ENCODE data around the gene ZSCAN22.

ZSCAN22 gene

DNA sequence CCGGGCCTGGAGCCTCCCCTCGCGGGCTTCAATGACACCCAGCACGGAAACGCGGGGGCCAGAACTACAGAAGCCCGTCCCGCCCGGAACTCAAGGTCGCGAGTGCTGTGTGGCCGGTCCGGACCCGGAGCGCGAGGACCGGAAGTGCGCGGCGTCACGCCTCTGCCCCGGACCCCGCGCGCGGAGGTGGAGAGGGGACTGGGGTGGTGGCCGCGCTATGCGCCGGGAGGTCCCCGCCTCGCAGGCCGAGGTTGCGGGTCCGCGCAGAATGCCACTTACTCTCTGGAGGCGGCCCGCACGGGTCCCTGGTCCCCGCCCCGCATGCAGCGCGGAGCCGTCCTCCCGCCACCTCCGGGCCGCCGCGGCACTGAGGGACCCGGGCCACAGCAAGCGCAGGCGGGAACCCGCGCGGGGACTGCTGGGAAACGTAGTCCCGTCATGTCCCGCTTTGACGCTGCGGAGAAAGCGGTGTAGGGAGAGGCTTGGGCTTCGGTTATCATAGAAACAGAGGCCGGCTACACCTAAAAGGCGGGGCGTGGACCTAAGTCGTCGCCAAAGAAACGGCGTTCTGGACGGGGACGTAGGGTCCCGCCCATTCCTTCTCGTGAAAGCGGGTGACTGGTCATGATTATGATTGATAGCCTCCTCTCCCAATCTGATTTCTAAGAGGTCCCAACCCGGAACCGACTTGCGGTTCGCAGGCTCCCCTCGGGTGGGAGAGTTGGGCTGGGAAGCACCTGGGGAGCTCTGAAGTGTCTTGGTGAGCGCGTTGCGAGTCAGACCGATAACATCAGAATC lies 54.1 kb downstream of the ZSCAN22 start, which contains the start of gene ZNF837:
TSS of gene ZNF837 (minus strand) at position 369 of the 798 bp plus-strand sequence. CDS start 11,698 bp downstream, outside the sequence.
- under 1% methylated on average over 83 of the region's 83 CpGs for WGBS
- Histone ChIP-seq H3K27me3 (ENCODE audit: insufficient read depth, low read length) (no peaks in the 10 kb centered on the region), H3K9ac (ENCODE audit: low read depth, low read length) (peak within 1 kb of the TSS; percentile 88), H3K27ac (ENCODE audit: low read depth, low read length) (peak within 1 kb of the TSS; percentile 86), H3K4me3 (ENCODE audit: low read length) (peak within 1 kb of the TSS; percentile 91), H3K9me3 (ENCODE audit: insufficient read depth, low read depth, low read length) (no peaks in the 10 kb centered on the region), H3K4me1 (ENCODE audit: insufficient read depth, low read length) (peaks cover 7% of the 10 kb centered on the region), H3K36me3 (ENCODE audit: insufficient read depth, low read length) (no peaks in the 10 kb centered on the region)

GRCh38 chr19:58381460-58382212 lies 54.8 kb downstream of the ZSCAN22 start:
- Histone ChIP-seq H3K4me3 (ENCODE audit: low read length) (peak overlapping the region; percentile 91), H3K36me3 (ENCODE audit: insufficient read depth, low read length) (no peaks in the 10 kb centered on the region), H3K4me1 (ENCODE audit: insufficient read depth, low read length) (peaks cover 9% of the 10 kb centered on the region), H3K27me3 (ENCODE audit: insufficient read depth, low read length) (no peaks in the 10 kb centered on the region), H3K9me3 (ENCODE audit: insufficient read depth, low read depth, low read length) (no peaks in the 10 kb centered on the region), H3K9ac (ENCODE audit: low read depth, low read length) (0 out of 2 replicates have a peak overlapping the region, but pooled peaks have one; percentile 7), H3K27ac (ENCODE audit: low read depth, low read length) (no peak overlapping the region)
- 44% methylated on average over 26 of the region's 26 CpGs for WGBS

DNA sequence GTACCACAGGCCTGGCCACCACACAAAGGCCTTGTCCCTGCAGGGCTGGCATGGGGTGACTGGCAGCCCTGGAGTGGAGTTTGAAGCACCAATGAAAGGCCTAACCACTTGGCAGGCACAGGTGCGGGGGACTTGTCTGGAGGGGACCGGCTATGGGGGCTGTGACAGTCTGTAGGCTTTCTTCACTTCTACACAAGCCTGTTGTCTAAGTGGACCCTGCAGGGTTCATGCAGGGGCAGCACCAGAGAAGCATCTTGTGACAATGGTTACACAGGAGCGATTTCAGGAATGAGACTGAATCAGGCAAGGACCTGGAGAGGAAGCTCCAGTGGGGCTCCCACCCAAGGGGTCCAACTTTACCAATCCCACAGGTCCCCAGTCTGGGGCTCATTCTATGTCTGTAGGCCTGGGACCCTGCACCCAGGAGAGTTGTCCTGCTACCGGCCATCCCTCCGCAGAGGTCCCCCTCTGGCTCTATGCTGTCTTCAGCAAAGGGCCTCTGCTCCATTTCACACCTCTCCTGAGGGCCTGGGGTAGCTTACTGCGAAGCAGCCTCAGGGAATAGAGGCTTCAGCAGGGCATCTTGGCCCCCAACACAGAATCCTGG lies 56.3 kb downstream of the ZSCAN22 start:
- Histone ChIP-seq H3K9ac (ENCODE audit: low read depth, low read length) (no peak overlapping the region), H3K4me3 (ENCODE audit: low read length) (no peak overlapping the region), H3K4me1 (ENCODE audit: insufficient read depth, low read length) (peaks cover 12% of the 10 kb centered on the region), H3K36me3 (ENCODE audit: insufficient read depth, low read length) (peaks cover 2% of the 10 kb centered on the region), H3K27me3 (ENCODE audit: insufficient read depth, low read length) (no peaks in the 10 kb centered on the region), H3K27ac (ENCODE audit: low read depth, low read length) (no peak overlapping the region), H3K9me3 (ENCODE audit: insufficient read depth, low read depth, low read length) (no peaks in the 10 kb centered on the region)
- 87% methylated on average over 6 of the region's 6 CpGs for WGBS

DNA sequence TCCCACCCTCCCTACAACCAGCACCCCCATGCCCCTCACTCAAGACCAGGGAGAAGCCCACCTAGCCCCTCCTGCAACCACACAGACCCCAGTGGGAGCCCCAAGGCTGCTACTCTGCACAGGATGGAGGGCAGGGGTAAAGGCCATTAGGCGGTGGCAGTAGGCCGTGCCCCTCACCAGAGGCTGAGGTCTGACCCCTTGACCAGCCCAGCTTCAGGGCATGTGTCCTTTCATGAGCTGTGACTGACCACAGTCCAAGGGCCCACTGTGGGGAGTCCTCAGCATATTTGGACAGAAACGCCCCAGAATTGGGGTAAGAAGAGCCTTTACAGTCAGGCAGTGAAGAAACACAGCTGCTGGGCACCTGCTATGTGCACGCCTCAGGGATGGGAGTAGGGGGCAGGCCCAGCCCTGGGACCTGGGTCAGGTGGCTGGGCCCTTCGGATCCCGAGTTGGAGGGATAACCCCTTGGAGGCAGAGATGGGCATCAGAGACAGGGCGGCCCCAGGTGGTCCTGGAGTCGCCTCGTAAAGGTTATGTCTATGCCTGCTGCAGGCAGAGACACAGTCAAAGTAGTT lies 58.6 kb downstream of the ZSCAN22 start:
- H3K4me1 ChIP-seq (ENCODE audit: insufficient read depth, low read length): peaks cover 15% of the 10 kb centered on the region
- H3K9ac ChIP-seq (ENCODE audit: low read depth, low read length): peak overlapping the region; percentile 99
- peak overlapping the region; percentile 80 for H3K4me3 ChIP-seq (ENCODE audit: low read length)
- no peaks in the 10 kb centered on the region for H3K9me3 ChIP-seq (ENCODE audit: insufficient read depth, low read depth, low read length)
- peak overlapping the region; percentile 100 for H3K27ac ChIP-seq (ENCODE audit: low read depth, low read length)
- no peaks in the 10 kb centered on the region for H3K27me3 ChIP-seq (ENCODE audit: insufficient read depth, low read length)
- H3K36me3 ChIP-seq (ENCODE audit: insufficient read depth, low read length): peaks cover 21% of the 10 kb centered on the region
- 88% methylated on average over 9 of the region's 9 CpGs for WGBS

GRCh38 chr19:58385891-58386575 lies 59.2 kb downstream of the ZSCAN22 start:
- H3K27me3 ChIP-seq (ENCODE audit: insufficient read depth, low read length): no peaks in the 10 kb centered on the region
- H3K9me3 ChIP-seq (ENCODE audit: insufficient read depth, low read depth, low read length): no peaks in the 10 kb centered on the region
- H3K27ac ChIP-seq (ENCODE audit: low read depth, low read length): peak overlapping the region; percentile 100
- H3K9ac ChIP-seq (ENCODE audit: low read depth, low read length): peak overlapping the region; percentile 99
- 14% methylated on average over 35 of the region's 36 CpGs for WGBS
- peaks cover 27% of the 10 kb centered on the region for H3K36me3 ChIP-seq (ENCODE audit: insufficient read depth, low read length)
- H3K4me1 ChIP-seq (ENCODE audit: insufficient read depth, low read length): peaks cover 15% of the 10 kb centered on the region
- H3K4me3 ChIP-seq (ENCODE audit: low read length): peak overlapping the region; percentile 80

- H3K4me1 ChIP-seq (ENCODE audit: insufficient read depth, low read length): peaks cover 15% of the 10 kb centered on the region
- peak within 1 kb of the TSS; percentile 80 for H3K4me3 ChIP-seq (ENCODE audit: low read length)
- H3K27ac ChIP-seq (ENCODE audit: low read depth, low read length): peak within 1 kb of the TSS; percentile 100
- H3K36me3 ChIP-seq (ENCODE audit: insufficient read depth, low read length): peaks cover 34% of the 10 kb centered on the region
- peak within 1 kb of the TSS; percentile 99 for H3K9ac ChIP-seq (ENCODE audit: low read depth, low read length)
- no peaks in the 10 kb centered on the region for H3K27me3 ChIP-seq (ENCODE audit: insufficient read depth, low read length)
- H3K9me3 ChIP-seq (ENCODE audit: insufficient read depth, low read depth, low read length): no peaks in the 10 kb centered on the region
- whole genome bisulfite sequencing: under 1% methylated on average over 63 of the region's 64 CpGs
Observed at GRCh38 chr19:58386576-58387337, 60.0 kb downstream of the ZSCAN22 start, which contains the start of gene RPS5. RPS5 (plus strand) TSS chr19:58387269; CDS start chr19:58388138, 869 bp downstream.

- no peaks in the 10 kb centered on the region for H3K9me3 ChIP-seq (ENCODE audit: insufficient read depth, low read depth, low read length)
- H3K36me3 ChIP-seq (ENCODE audit: insufficient read depth, low read length): peaks cover 42% of the 10 kb centered on the region
- H3K27ac ChIP-seq (ENCODE audit: low read depth, low read length): peak overlapping the region; percentile 66
- peak overlapping the region; percentile 92 for H3K9ac ChIP-seq (ENCODE audit: low read depth, low read length)
- peak overlapping the region; percentile 80 for H3K4me3 ChIP-seq (ENCODE audit: low read length)
- 9% methylated on average over 39 of the region's 39 CpGs for WGBS
- no peaks in the 10 kb centered on the region for H3K27me3 ChIP-seq (ENCODE audit: insufficient read depth, low read length)
- H3K4me1 ChIP-seq (ENCODE audit: insufficient read depth, low read length): peaks cover 15% of the 10 kb centered on the region
Observed at GRCh38 chr19:58387338-58388174, 60.8 kb downstream of the ZSCAN22 start.

GRCh38 chr19:58388175-58388526 lies 61.4 kb downstream of the ZSCAN22 start:
- WGBS: 92% methylated on average over 2 of the region's 3 CpGs
- peaks cover 15% of the 10 kb centered on the region for H3K4me1 ChIP-seq (ENCODE audit: insufficient read depth, low read length)
- H3K9ac ChIP-seq (ENCODE audit: low read depth, low read length): peak overlapping the region; percentile 92; the same call in 1 of the 2 replicates

More at GRCh38 chr19:58388175-58388526, 61.4 kb downstream of the ZSCAN22 start:
- Histone ChIP-seq H3K4me3 (ENCODE audit: low read length) (peak overlapping the region; percentile 80), H3K27ac (ENCODE audit: low read depth, low read length) (no peak overlapping the region), H3K27me3 (ENCODE audit: insufficient read depth, low read length) (no peaks in the 10 kb centered on the region), H3K9me3 (ENCODE audit: insufficient read depth, low read depth, low read length) (no peaks in the 10 kb centered on the region), H3K36me3 (ENCODE audit: insufficient read depth, low read length) (peaks cover 48% of the 10 kb centered on the region)

Measured in HUES64 (cell line).